Measurements from ENCODE around the gene PHLDB2.

- TF ChIP-seq RAD21 (IDR thresholded peaks at IDR 0.05; ENCODE audit: low read length): no peak
- no peak for TF ChIP-seq USF2 (IDR thresholded peaks at IDR 0.05; ENCODE audit: low read depth, low read length)
- TF ChIP-seq, protein P1, sequence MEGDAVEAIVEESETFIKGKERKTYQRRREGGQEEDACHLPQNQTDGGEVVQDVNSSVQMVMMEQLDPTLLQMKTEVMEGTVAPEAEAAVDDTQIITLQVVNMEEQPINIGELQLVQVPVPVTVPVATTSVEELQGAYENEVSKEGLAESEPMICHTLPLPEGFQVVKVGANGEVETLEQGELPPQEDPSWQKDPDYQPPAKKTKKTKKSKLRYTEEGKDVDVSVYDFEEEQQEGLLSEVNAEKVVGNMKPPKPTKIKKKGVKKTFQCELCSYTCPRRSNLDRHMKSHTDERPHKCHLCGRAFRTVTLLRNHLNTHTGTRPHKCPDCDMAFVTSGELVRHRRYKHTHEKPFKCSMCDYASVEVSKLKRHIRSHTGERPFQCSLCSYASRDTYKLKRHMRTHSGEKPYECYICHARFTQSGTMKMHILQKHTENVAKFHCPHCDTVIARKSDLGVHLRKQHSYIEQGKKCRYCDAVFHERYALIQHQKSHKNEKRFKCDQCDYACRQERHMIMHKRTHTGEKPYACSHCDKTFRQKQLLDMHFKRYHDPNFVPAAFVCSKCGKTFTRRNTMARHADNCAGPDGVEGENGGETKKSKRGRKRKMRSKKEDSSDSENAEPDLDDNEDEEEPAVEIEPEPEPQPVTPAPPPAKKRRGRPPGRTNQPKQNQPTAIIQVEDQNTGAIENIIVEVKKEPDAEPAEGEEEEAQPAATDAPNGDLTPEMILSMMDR (conservative IDR thresholded peaks at IDR 0.05; ENCODE audit: low read depth, low read length): no peak
Observed at GRCh38 chr3:112005091-112005672, 146.1 kb downstream of the PHLDB2 start.

All from IMR-90 (cell line).